HG02981 (cell line): ENCODE results near the gene SLCO6A1.

Source experiments
- ATAC-seq: cut with Tn5 transposase; IDR thresholded peaks from one replicate; pipeline ENCODE4 v1.9.1; 2021; ENCODE audit warnings: mild to moderate bottlenecking, moderate library complexity; ENCODE audit not compliant: unreplicated experiment

The SLCO6A1 gene

GRCh38 chr5:102453716-102454115 is 45.1 kb downstream of the SLCO6A1 start:
- peak; percentile 83 for ATAC-seq

- ATAC-seq: no peak
These were observed 47.7 kb downstream of the SLCO6A1 start for GRCh38 chr5:102451082-102451481.

GRCh38 chr5:102450313-102450990 is 48.3 kb downstream of the SLCO6A1 start:
- ATAC-seq: no peak

GRCh38 chr5:102433473-102433872 is 65.3 kb downstream of the SLCO6A1 start:
- ATAC-seq: no peak

- no peak for ATAC-seq
These were observed 77.2 kb downstream of the SLCO6A1 start for GRCh38 chr5:102421647-102422046.

GRCh38 chr5:102418531-102418930 is 80.3 kb downstream of the SLCO6A1 start:
- no peak for ATAC-seq

GRCh38 chr5:102414448-102414847 is 84.4 kb downstream of the SLCO6A1 start:
- no peak for ATAC-seq

- no peak for ATAC-seq
These were observed 110.6 kb downstream of the SLCO6A1 start for GRCh38 chr5:102388235-102388634.

- ATAC-seq: no peak
These were observed 113.4 kb downstream of the SLCO6A1 start for GRCh38 chr5:102385365-102385764.

GRCh38 chr5:102380174-102380573 is 118.6 kb downstream of the SLCO6A1 start:
- no peak for ATAC-seq

GRCh38 chr5:102375876-102376275 is 122.9 kb downstream of the SLCO6A1 start:
- ATAC-seq: no peak

GRCh38 chr5:102375272-102375671 is 123.5 kb downstream of the SLCO6A1 start:
- ATAC-seq: no peak

- ATAC-seq: no peak
These were observed 130.4 kb downstream of the SLCO6A1 start for GRCh38 chr5:102368392-102368791.

GRCh38 chr5:102341681-102342288 is 157.0 kb downstream of the SLCO6A1 start:
- no peak for ATAC-seq

- ATAC-seq: no peak
These were observed 174.1 kb downstream of the SLCO6A1 start for GRCh38 chr5:102324714-102325113.
